OCI-LY7 (cell line): Measurements from ENCODE around the gene C9orf78. TPM values are rescaled to one million over a fixed set of nuclear protein-coding genes. Genes with fewer than 3 reads are reported as not detected.

ENCODE experiments used
- BruUV-seq: library from RNA; stranded (reverse); fragments of 400-500 nt; replicated peaks from 2 replicates; lab custom pipeline; 2021; lab: Mats Ljungman, UMichigan
- CTCF ChIA-PET: fragments of 300-600 bp; sonication (Branson Sonifier 250); formaldehyde crosslinking; loops from one replicate; lab custom pipeline; 2022; ENCODE audit warnings: antibody characterized with exemption; ENCODE audit not compliant: unreplicated experiment; lab: Charles Lee
- POLR2A ChIA-PET: fragments of 300-600 bp; sonication (Branson Sonifier 250); formaldehyde crosslinking; loops from one replicate; lab custom pipeline; 2022; ENCODE audit warnings: antibody characterized with exemption; lab: Charles Lee
- DNase-seq: peaks from one replicate; pipeline ENCODE4 v3.0.0-alpha.2; 2015; ENCODE audit warnings: low spot score
- H2AFZ ChIP-seq: fragments of 200-600 bp; sonication (generic), shearing (Covaris generic); 2 replicates; pipeline ENCODE4 v1.6.1; 2014; ENCODE audit warnings: mild to moderate bottlenecking, antibody characterized with exemption, low read length, moderate library complexity
- H3K27ac ChIP-seq: fragments of 200-600 bp; sonication (generic); 2 replicates; pipeline ENCODE4 v1.5.1; 2014; ENCODE audit warnings: mixed run types, low read depth, mild to moderate bottlenecking, moderate library complexity, low read length, inconsistent platforms; ENCODE audit not compliant: poor library complexity, severe bottlenecking
- H3K36me3 ChIP-seq: fragments of 200-600 bp; sonication (generic); 2 replicates; pipeline ENCODE4 v1.6.1; 2014; ENCODE audit warnings: mild to moderate bottlenecking, antibody characterized with exemption, low read length, moderate library complexity, mixed read lengths; ENCODE audit not compliant: insufficient read depth
- H3K4me1 ChIP-seq: fragments of 200-600 bp; sonication (generic); 2 replicates; pipeline ENCODE4 v1.5.1; 2014; ENCODE audit warnings: mild to moderate bottlenecking, low read length; ENCODE audit not compliant: insufficient read depth, poor library complexity, severe bottlenecking
- H3K4me2 ChIP-seq: fragments of 200-600 bp; sonication (generic); 2 replicates; pipeline ENCODE4 v1.6.1; 2014; ENCODE audit warnings: mild to moderate bottlenecking, low read length
- H3K4me3 ChIP-seq: fragments of 200-600 bp; sonication (generic); 2 replicates; pipeline ENCODE4 v1.5.1; 2014; ENCODE audit warnings: mild to moderate bottlenecking, low read depth, low read length; ENCODE audit not compliant: poor library complexity, severe bottlenecking
- H3K79me2 ChIP-seq: fragments of 200-600 bp; sonication (generic); 2 replicates; pipeline ENCODE4 v1.6.1; 2016; ENCODE audit warnings: low read depth, mild to moderate bottlenecking, low read length, moderate library complexity, mixed read lengths; ENCODE audit not compliant: insufficient read depth
- H3K9me2 ChIP-seq: fragments of 200-600 bp; sonication (generic); 2 replicates; pipeline ENCODE4 v1.6.1; 2016; ENCODE audit warnings: mild to moderate bottlenecking, low read length, mixed read lengths; ENCODE audit not compliant: insufficient read depth
- H3K9me3 ChIP-seq: fragments of 200-600 bp; sonication (generic); 2 replicates; pipeline ENCODE4 v1.6.1; 2014; ENCODE audit warnings: mild to moderate bottlenecking, mixed run types, low read length, mixed read lengths
- H4K20me1 ChIP-seq: fragments of 200-600 bp; sonication (generic); 2 replicates; pipeline ENCODE4 v1.6.1; 2014; ENCODE audit warnings: mild to moderate bottlenecking, antibody characterized with exemption, low read length, moderate library complexity, mixed read lengths; ENCODE audit not compliant: insufficient read depth
- CTCF ChIP-seq: fragments of 200-600 bp; sonication (generic); conservative IDR thresholded peaks from 2 replicates; pipeline ENCODE4 v1.5.1; 2014; ENCODE audit warnings: mild to moderate bottlenecking, antibody characterized with exemption, low read length, moderate library complexity, mixed read lengths
- EZH2phosphoT487 ChIP-seq: fragments of 200-600 bp; sonication (generic); IDR thresholded peaks from 2 replicates; pipeline ENCODE4 v1.6.1; 2018; ENCODE audit warnings: low read depth, borderline replicate concordance, mild to moderate bottlenecking, mixed run types, antibody characterized with exemption, low read length, moderate library complexity, mixed read lengths
- intact Hi-C: fragments of 100-400 bp; cut with micrococcal nuclease; formaldehyde crosslinking; loops from one replicate; pipeline ENCODE4 v1.10.0; 2022; ENCODE audit not compliant: unreplicated experiment
- total RNA-seq, 2 experiments: library from RNA; depleted of rRNA in 1 of 2; stranded (reverse); fragments of >200 nt in 1 of 2; shearing (Covaris generic) in 1 of 2; gene quantifications; 2 replicates each; pipeline ENCODE4 v1.2.3, GENCODE V29; 2014 to 2022

Gene C9orf78
- total RNA-seq, 2 experiments from 2014 or later: 49.4 to 60.6 TPM

- ChIA-PET POLR2A (interaction anchor here (0.8 kb wide), 1 partner anchor 8 kb away, joined by 3 read pairs; no protein-coding TSS in a partner anchor), CTCF (interaction anchor here (0.7 to 1.1 kb wide), 2 partner anchors 75 to 103 kb away, joined by 3 to 4 read pairs; no protein-coding TSS in a partner anchor)
- H3K4me1 ChIP-seq: peaks cover 11% of the 10 kb centered on the region
- H3K9me2 ChIP-seq: no peaks in the 10 kb centered on the region
- no peaks in the 10 kb centered on the region for H4K20me1 ChIP-seq
- peaks cover 11% of the 10 kb centered on the region for H3K79me2 ChIP-seq
- peak overlapping the region; percentile 94 for H3K4me3 ChIP-seq
- intact Hi-C loops: no loop called here
- no peak overlapping the region for H3K27ac ChIP-seq
- H3K36me3 ChIP-seq: peaks cover 33% of the 10 kb centered on the region
- no peaks in the 10 kb centered on the region for H3K9me3 ChIP-seq
- TF ChIP-seq CTCF (no peak), EZH2phosphoT487 (no peak)
- no TSS peak for BruUV-seq
- H2AFZ ChIP-seq: peak overlapping the region; percentile 85
- peak overlapping the region; percentile 87 for H3K4me2 ChIP-seq
- no peak for DNase-seq
Observed at GRCh38 chr9:129803676-129804060, 31.4 kb downstream of the C9orf78 start.

GRCh38 chr9:129802833-129803675 is 32.0 kb downstream of the C9orf78 start, which contains the start of gene TOR1B:
Gene TOR1B, plus strand, starts transcription at chr9:129803184. Its CDS starts 29 bp downstream, at chr9:129803213.
- H3K4me2 ChIP-seq: peak within 1 kb of the TSS; percentile 87
- BruUV-seq: no TSS peak
- H3K9me3 ChIP-seq: no peaks in the 10 kb centered on the region
- no peaks in the 10 kb centered on the region for H3K9me2 ChIP-seq
- H3K36me3 ChIP-seq: peaks cover 28% of the 10 kb centered on the region
- TF ChIP-seq CTCF (no peak), EZH2phosphoT487 (no peak)
- peaks cover 11% of the 10 kb centered on the region for H3K79me2 ChIP-seq
- no peak within 1 kb of the TSS for H3K27ac ChIP-seq
- H3K4me3 ChIP-seq: peak within 1 kb of the TSS; percentile 94
- H4K20me1 ChIP-seq: no peaks in the 10 kb centered on the region
- DNase-seq: peak; percentile 95
- peaks cover 11% of the 10 kb centered on the region for H3K4me1 ChIP-seq
- H2AFZ ChIP-seq: peak within 1 kb of the TSS; percentile 85
- POLR2A ChIA-PET: interaction anchor here (0.5 to 0.8 kb wide), 3 partner anchors 9 to 267 kb away, joined by 3 read pairs; no protein-coding TSS in a partner anchor
- intact Hi-C loops: no loop called here
- CTCF ChIA-PET: interaction anchor here (0.7 to 1.1 kb wide), 2 partner anchors 74 to 102 kb away, joined by 3 to 4 read pairs; no protein-coding TSS in a partner anchor
